Measurements from ENCODE around the gene CAMTA2.

DNA sequence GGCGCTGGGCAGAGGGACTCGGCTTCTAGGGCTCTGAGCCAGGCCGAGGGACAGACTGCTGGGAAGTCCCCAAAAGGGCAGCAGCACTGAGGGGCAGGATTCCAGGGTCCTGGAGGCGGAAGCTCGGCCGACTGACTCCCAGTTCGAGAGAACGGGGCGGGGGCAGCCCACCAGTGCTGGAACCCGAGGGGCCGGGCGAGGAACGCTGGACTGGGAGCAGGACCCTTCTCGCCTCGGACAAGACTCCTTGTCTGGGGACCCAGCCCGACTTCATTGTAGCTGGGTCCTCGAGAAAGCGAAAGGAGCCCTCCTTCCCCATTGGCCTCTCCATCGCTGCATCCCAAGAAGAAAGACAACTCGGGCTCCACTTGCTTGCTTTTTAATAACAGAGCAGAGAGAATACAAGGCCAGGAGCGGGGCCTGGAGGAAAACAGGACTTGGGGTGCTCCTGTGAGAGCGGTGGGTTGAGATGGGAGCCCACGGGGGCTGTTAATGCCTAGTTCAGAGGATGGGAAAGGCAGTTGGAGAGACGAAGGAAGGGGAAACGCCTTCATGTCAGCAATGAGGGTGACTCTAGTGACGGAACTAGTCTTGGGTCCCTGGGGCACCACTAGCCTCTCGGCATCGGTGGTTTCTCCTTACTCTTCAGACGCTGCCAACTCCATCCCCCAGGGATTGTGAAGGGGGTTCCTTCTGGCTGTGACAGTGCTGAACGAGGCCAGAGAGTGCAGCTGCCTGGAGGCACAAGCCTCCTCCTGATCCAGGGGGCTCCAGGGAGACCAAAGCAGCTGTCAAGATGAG lies 492 bp upstream of the CAMTA2 start:
- TF ChIP-seq, protein P1, sequence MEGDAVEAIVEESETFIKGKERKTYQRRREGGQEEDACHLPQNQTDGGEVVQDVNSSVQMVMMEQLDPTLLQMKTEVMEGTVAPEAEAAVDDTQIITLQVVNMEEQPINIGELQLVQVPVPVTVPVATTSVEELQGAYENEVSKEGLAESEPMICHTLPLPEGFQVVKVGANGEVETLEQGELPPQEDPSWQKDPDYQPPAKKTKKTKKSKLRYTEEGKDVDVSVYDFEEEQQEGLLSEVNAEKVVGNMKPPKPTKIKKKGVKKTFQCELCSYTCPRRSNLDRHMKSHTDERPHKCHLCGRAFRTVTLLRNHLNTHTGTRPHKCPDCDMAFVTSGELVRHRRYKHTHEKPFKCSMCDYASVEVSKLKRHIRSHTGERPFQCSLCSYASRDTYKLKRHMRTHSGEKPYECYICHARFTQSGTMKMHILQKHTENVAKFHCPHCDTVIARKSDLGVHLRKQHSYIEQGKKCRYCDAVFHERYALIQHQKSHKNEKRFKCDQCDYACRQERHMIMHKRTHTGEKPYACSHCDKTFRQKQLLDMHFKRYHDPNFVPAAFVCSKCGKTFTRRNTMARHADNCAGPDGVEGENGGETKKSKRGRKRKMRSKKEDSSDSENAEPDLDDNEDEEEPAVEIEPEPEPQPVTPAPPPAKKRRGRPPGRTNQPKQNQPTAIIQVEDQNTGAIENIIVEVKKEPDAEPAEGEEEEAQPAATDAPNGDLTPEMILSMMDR (IDR thresholded peaks at IDR 0.05) = no peak
- TF ChIP-seq POLR2A (IDR thresholded peaks at IDR 0.05) = no peak

Measured in body of pancreas (tissue), 4 donors.